DND-41 (cell line): Measurements from ENCODE around the gene CTBP1.

ENCODE experiments used
- CTCF ChIP-seq: IDR thresholded peaks from 2 replicates; pipeline ENCODE4 v1.5.1; 2012; ENCODE audit warnings: borderline replicate concordance, low read length, moderate library complexity, mild to moderate bottlenecking; ENCODE audit not compliant: poor library complexity, severe bottlenecking; ENCODE audit errors: extremely low read depth
- EZH2 ChIP-seq: IDR thresholded peaks from 3 replicates; pipeline ENCODE4 v1.6.1; 2012; ENCODE audit warnings: borderline replicate concordance, low read depth, mild to moderate bottlenecking, moderate library complexity, low read length, inconsistent platforms; ENCODE audit not compliant: severe bottlenecking

GRCh38 chr4:1265351-1265750 is 16.4 kb upstream of the CTBP1 start:
- TF ChIP-seq CTCF (no peak), EZH2 (no peak)
